ENCODE results near the gene UNC5A.
A peak's percentile ranks its signal among the peaks of the same experiment; 100 is the strongest.

The UNC5A gene

GRCh38 chr5:176817841-176818377 is 7.5 kb downstream of the UNC5A start (continued):
- TF ChIP-seq ZNF18 (tag by site-specific recombination; IDR thresholded peaks at IDR 0.05) (no peak), SP2 (tag by site-specific recombination; IDR thresholded peaks at IDR 0.05) (peak; percentile 32; the same call in 1 of the 2 replicates), ZNF549 (tag by site-specific recombination; IDR thresholded peaks at IDR 0.05) (no peak), HIC1 (tag by site-specific recombination; IDR thresholded peaks at IDR 0.05) (no peak), ZBTB26 (tag by site-specific recombination; optimal IDR thresholded peaks at IDR 0.05) (peak; percentile 52), ZNF571 (tag by site-specific recombination; IDR thresholded peaks at IDR 0.05) (no peak), ZNF133 (tag by site-specific recombination; IDR thresholded peaks at IDR 0.05) (no peak), ZNF600 (tag by site-specific recombination; IDR thresholded peaks at IDR 0.05) (0 out of 2 replicates have a peak, but pooled peaks have one; percentile 35), ZNF223 (tag by site-specific recombination; IDR thresholded peaks at IDR 0.05) (no peak), ZFP3 (tag by site-specific recombination; IDR thresholded peaks at IDR 0.05; ENCODE audit: low read depth) (no peak), ZNF354C (tag by site-specific recombination; IDR thresholded peaks at IDR 0.05; ENCODE audit: borderline replicate concordance, low read depth) (no peak), ZNF324 (tag by site-specific recombination; IDR thresholded peaks at IDR 0.05) (no peak), ZNF623 (tag by site-specific recombination; IDR thresholded peaks at IDR 0.05) (no peak), ZBTB7A (tag by site-specific recombination; IDR thresholded peaks at IDR 0.05; ENCODE audit: low read depth) (no peak), ZNF280D (tag by site-specific recombination; IDR thresholded peaks at IDR 0.05) (no peak), ZNF394 (tag by site-specific recombination; IDR thresholded peaks at IDR 0.05; ENCODE audit: borderline replicate concordance) (no peak), PRDM2 (tag by site-specific recombination; IDR thresholded peaks at IDR 0.05; ENCODE audit: borderline replicate concordance) (no peak), ZNF24 (tag by site-specific recombination; IDR thresholded peaks at IDR 0.05) (no peak), ZSCAN18 (tag by site-specific recombination; IDR thresholded peaks at IDR 0.05) (no peak), ZNF350 (tag by site-specific recombination; IDR thresholded peaks at IDR 0.05) (no peak), CTCF (tag by site-specific recombination; IDR thresholded peaks at IDR 0.05) (peak; percentile 71), ZNF404 (tag by site-specific recombination; IDR thresholded peaks at IDR 0.05) (no peak)
